HG02852 (cell line): ENCODE measurements around the gene ACAA1.
"Not testable (repeated sequence)": the region's sequence is repeated elsewhere in the genome, so short reads cannot be mapped to it uniquely, and the experiment has no call there.

ENCODE experiments used
- ATAC-seq: cut with Tn5 transposase; IDR thresholded peaks from one replicate; pipeline ENCODE4 v1.9.1; 2021; ENCODE audit warnings: mild to moderate bottlenecking, moderate library complexity; ENCODE audit not compliant: unreplicated experiment

Gene ACAA1

DNA sequence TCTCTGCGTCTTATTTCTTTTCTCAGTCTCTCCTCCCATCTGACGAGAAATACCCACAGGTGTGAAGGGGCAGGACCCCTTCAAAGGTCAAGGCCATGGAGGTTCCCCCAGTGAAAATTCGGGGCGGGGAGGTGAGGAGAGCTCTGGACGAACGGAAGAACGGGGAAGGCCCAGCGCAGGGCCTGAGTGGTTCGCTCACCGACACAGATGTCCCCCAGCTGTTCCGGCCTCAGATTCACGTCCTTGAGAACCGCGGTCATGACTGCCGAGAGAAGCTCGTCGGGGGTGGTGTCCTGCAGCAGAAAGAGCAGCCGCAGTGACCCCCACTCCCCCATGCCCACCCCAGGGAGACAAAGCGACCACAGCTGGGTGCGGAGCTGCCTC is 542 bp downstream of the ACAA1 start:
- no peak for ATAC-seq

DNA sequence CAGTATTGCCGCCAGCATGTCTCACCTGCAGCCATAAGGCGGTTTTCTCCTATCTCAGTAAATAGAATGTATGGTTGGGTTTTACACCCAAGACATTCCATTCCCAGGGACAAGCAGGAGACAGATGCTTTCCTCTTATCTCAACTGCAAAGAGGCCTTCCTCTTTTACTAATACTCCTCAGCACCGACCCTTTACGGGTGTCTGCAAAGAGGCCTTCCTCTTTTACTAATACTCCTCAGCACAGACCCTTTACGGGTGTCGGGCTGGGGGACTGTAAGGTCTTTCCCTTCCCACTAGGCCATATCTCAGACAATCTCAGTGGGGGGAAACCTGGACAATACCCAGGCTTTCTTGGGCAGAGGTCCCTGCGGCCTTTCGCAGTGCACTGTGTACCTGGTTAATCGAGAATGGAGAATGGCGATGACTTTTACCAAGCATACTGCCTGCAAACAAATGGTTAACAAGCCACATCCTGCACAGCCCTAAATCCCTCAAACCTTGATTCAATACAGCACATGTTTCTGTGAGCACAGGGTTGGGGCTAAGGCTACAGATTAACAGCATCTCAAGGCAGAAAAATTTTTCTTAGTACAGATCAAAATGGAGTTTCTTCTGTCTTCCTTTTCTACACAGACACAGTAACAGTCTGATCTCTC is 1.2 kb downstream of the ACAA1 start:
- ATAC-seq, result not testable (repeated sequence)

DNA sequence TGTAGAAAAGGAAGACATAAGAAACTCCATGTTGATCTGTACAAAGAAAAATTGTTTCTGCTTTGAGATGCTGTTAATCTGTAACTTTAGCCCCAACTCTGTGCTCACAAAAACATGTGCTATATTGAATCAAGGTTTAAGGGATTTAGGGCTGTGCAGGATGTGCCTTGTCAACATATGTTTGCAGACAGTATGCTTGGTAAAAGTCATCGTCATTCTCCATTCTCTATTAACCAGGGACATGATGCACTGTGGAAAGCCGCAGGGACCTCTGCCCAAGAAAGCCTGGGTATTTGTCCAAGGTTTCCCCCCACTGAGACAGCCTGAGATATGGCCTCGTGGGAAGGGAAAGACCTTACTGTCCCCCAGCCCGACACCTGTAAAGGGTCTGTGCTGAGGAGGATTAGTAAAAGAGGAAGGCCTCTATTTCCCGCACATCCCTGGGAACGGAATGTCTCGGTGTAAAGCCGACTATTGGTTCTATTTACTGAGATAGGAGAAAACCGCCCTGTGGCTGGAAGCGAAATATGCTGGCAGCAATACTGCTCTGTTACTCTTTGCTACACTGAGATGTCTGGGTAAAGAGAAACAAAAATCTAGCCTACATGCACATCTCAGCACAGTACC is 2.3 kb downstream of the ACAA1 start:
- ATAC-seq, result not testable (repeated sequence)

DNA sequence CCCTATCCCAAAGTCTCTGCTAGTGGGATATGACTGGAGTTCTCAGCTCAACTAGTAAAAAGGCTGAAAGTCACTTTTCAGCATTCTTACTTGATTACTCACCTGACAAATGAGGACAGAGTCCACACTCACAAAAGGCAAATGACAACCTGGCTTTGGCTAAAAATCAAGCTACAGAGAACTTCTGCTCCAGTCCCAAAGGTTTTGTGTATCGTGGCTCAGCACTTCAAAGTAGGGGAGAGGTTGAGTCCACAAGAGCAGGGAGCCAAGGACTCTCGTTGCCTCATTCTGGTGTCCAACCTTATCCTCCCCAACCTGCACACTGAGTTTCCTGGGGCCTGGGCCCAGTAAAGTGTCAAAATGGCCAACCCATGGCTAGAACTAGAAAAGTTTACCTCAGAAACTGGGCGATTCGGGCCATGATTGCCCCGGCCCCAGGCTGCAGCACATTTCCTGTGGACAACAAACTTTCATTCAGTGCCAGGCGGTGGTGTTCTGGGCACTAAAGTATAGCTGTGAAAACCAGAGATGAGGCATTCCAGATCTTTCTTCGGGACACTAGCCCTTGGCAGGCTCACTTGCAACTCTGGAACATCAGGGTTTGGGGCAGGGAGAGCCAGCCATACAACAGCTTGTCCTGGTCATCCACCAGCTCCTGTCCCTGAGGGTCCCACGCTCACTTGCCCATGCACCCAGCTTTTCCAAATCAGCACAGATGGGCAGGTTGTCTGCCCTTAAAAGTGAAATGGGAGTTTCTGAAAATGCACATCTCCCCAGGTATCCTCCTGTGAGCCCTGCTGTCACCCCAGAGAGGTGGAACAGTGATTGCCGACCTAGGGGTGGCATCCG is 3.1 kb downstream of the ACAA1 start:
- no peak for ATAC-seq

DNA sequence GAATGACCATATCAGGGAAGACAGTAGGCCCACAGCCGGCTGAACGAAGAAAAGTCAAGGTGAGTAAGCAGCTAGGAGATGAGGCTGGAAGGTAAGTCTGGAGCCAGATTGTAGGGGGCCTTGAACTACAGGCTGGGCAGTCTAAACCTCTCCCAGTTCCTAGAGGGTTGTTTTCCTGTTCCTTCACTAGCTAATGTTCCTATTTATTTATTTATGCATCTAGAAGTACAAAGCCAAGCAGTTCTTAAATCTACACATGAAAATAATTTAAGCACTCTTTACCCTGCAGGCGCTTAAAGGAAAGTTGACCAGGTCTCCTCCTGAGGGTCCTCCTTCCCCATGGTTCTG is 3.7 kb downstream of the ACAA1 start:
- no peak for ATAC-seq

DNA sequence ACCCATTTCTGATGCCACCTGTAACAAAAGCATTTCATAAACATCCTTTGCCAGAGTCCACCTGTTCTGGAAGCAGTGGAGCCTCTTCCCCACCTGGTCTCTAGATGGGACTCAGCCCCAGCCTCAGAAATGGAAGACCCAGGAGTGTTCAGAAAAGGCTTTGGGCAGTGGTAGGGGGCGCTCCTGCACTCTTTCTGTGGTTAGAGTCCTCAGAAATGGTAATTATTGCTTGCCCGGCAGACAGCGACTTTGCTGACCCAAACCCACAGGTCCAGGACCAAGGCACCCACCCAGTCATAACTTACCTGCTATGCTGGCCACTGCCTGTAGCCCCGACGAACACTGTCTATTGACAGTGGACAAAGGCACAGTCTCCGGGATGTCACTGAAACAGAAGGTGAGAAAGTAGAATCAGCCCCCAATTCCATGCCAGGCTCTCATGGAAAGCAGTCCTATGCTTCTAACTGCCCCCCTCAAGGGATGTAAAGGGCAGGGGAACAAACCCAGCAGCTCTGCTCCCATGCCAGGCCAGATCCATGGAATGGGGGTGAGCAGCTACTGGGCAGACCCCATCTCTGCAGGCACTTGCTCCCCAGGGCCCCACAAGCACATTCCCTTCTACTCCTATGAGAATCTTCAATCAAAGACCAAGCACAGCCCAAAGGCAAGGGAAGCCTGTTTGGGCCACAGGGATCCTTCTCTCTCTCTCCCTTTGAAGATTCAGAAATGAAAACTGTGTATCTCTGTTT is 5.1 kb downstream of the ACAA1 start:
- no peak for ATAC-seq

DNA sequence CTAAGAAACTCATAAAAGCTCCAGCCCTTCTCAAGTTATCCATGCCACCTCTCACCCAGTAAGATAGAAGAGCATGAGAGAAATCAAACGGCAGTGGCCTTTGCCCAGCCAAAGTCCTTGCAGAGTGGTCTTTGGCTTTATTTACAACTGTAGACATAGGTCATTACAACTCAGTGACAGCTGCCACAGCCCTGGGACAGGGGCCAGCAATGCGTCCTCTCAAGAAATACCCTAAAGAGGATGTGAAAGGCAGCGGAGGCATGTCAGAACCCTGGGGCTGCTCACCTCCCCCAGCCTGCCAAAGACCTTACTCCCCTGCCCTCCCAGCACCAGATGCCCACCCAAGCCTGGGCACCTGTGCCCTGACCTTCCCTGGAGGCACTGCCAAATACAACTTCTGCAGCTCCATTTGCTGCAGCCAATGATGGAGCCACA is 6.3 kb downstream of the ACAA1 start:
- ATAC-seq, result no peak

DNA sequence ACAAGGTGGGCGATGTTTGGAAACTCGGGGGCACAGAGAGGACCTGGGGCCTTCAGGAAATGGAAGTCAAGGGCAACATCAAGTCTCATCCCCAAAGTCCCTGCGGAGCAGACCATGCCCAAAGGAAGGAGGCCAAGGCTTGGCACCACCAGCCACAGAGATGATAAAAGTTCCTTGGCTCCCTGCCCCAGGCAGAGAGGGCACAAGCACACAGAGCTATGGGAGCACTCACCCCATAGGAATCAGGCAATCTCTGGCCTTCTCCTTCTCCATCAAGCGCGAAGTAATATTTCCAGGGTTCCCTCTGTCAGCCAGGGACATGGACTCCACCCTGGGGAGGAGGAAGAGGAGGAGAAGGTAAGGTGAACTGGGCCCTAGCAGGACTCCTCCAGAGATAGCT is 7.9 kb downstream of the ACAA1 start:
- ATAC-seq, result no peak

DNA sequence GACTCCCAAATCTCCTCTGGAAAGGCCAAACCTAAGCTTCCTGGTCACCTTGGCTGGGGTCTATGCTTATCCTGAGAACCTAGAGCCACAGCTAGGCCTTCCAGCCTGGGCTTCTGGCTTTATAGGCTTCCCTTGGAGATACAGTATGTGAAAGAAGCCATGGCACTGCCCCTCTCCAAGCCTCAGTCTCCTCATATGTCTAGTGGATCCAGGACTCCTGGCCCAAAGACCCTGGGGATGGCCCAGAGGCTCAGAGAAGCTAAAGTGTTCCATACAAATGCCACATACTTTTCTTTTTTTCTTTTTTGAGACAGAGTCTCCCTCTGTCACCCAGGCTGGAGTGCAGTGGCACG is 8.6 kb downstream of the ACAA1 start:
- no peak for ATAC-seq

DNA sequence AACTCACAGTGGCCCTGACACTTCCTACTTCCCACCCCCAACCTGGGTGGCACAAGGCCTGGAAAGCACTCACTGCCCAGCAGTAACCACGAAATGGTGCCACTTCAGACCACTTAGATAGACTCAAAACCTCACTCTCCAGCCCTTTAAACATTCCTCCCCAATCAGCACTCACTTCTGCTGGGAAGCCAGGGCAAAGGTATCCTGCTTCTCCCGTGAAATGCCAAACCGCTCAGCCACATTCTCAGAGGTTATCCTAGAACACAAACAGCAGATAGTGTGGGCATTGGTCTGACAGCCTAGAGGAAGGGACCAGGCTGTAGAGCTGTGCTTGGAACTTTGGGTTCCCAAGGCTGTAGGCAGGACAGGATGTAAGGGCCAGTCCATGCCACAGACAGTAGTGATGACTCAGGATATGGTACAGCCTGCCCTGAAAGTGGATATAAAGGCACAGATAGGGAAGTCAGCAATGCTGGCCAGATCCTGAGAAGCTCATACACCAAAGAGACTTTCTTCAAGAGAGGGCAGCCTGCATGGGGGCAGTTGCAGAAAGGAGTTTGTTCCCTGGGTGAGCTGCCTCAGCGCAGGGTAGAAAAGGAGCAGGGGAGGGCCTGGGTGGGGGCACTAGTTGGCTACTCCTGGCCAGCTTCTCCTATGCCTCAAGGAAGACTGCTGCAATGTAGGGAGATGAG is 9.2 kb downstream of the ACAA1 start:
- no peak for ATAC-seq

DNA sequence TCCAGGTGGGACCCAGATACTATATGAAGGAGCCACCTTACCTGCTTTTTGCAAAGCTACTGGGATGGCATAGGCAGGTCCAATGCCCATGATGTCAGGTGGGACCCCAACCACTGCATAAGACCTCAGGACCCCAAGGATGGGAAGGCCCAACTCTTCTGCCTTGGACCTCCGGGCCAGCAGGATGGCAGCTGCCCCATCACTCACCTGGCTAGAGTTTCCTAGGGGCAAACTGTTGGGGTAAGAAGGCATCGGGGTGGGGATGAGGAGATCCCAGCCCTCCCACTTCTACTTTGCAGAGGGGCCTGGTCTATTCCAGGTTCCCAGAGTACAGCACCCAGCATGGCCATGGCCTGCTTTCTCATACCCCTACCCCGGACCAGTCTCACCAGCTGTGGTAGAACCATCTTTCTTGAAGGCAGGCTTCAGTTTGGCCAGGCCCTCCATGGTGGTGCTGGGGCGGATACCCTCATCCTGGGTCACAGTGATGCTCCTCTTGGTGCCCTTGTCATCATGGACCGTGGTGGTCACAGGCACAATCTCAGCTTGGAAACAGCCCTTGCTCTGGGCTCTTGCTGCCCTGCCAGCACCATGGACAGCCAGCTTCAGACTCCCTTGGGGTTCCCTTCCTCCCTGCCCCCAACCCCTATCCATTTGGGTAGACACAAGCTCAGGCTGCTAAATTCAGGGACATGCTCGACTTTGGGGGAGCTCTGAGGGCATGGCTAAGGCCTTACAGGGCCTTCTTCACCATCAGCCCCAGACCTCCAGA is 10.6 kb downstream of the ACAA1 start:
- ATAC-seq, result no peak

DNA sequence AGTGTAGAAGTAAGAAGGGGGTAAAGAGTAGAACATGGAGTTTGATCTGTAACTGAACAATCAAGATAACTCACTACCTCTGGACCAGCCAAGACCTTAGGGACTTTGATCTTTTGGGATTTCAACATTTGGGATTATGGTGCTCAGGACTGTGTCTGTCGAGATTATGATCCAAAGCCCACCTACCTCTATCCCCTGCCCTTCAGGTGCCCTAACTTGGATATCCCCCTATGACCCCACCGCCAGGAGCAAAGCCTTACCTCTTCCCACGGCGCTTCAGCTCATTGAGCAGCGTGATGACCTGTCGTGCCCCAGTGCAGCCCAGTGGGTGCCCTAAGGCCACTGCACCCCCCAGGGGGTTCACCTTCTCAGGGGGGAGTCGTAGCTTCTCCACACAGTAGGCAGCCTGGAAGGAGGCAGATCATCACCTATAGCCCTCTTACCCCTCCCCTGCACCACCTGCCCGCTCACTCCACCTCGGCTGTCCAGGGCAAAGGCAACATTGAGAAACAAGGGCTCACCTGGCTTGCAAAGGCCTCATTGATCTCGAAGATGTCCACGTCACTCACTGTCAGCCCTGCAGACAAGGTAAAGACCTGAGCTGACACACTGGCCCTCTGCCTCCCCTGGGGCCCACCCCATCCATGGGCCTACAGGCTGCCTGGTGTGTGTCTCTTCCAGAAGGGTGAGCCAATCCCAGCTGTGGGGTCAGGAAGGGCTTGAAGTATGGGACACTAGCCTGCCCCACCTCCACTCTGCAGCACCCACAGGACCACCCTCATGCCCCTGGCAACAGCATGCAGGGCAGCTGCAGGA is 11.4 kb downstream of the ACAA1 start:
- no peak for ATAC-seq

DNA sequence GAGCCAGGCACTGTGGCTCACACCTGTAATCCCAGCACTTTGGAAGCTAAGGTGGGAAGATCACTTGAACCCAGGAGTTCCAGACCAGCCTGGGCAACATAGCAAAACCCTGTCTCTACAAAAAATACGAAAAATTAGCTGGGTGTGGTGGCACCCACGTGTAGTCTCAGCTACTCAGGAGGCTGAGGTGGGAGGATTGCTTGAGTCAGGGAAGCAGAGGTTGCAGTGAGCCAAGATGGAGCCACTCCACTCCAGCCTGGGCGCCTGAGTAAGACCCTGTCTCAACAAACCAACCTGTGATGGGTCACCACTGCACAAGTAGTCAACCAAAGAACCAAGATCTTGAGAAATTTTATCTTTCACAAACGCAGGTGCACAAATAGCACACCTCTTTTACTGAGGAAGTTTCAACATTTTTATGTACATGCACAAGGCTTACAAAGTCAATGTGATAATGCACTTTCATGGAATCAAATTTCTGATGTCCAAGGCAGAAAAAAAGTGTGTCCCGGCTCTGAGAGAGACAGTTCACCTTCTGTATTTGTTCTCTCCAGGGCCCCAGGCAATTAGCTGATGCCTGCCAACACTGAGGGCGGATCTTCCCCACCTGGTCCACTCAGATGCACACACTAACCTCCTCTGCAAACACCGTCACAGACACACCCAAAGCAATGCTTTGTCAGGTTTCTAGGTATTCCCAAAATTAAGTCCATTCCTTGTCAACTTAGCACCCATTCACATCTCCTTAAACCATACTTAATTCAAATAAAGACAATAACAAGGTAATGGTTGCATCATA is 12.4 kb downstream of the ACAA1 start:
- ATAC-seq, result no peak

DNA sequence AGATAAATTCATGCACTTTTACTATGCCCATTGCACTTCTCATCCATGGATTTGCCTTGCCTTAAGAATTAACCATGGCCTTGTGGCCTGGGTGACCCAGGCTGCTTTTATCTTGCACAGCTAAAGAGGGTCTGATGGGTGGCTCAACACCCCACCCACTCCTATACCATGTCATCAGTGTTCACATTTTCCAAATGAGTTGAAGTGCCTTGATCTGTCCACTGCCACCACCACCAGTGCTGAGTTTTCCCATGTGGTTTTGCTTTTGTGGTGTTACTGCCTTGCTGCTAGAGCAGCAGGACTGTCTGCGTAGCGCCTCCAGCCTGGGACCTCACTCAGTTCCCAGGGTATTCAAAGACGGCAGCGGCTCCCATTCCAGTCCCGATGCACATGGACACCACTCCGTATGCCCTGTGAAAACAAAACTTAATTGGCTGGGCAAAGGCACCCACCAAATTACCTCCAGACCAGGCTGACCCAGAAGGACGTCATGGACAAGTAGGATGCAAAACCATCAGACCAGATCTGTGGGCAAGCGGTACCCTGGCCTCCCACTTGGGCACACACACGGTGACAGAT is 14.1 kb downstream of the ACAA1 start:
- ATAC-seq, result no peak

DNA sequence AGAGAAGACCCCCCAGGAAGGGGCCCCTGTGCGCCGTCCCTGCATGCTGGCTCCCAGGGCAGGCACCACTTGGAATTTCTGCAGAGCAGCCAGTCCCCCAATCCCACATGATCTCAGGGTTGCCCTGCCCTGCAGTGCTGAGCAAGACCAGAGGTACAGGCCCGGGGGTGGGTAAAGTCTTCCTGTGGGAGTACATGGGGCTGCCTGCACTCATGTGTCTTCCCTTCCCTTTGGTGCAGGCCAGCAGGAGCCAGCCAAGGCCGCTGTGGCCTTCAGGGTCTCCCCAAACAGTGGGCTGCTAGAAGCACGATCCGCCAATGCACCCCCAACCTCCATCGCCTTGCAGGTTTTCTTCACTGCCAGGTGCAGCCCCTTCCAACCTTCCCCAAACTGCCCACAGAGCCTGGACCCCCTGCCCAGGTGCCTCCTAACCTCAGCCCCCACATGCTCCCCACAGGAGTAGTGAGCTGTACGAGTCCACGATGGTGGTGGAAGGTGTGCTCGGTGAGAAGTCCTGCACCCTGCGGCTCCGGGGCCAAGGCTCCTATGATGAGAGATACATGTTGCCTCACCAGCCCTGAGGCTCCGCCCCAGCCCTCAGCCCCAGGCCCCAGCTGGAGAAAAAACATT is 15.0 kb downstream of the ACAA1 start:
- no peak for ATAC-seq

DNA sequence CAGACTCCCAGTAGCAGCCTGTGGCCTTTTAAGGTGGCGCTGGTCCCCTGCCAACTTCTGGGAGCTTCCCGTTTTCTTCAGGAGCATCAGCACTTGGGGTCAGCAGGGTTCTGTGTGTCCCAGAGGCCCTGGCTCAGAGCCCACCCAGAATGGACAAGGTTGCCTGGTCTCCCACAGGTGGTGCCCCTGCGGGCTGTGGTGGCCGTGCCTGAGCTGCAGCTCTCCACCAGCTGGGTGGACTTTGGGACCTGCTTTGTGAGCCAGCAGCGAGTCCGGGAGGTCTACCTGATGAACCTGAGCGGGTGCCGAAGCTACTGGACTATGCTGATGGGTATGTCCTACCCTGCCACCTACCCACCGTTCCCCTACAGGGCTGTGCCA is 15.5 kb downstream of the ACAA1 start:
- ATAC-seq, result no peak

DNA sequence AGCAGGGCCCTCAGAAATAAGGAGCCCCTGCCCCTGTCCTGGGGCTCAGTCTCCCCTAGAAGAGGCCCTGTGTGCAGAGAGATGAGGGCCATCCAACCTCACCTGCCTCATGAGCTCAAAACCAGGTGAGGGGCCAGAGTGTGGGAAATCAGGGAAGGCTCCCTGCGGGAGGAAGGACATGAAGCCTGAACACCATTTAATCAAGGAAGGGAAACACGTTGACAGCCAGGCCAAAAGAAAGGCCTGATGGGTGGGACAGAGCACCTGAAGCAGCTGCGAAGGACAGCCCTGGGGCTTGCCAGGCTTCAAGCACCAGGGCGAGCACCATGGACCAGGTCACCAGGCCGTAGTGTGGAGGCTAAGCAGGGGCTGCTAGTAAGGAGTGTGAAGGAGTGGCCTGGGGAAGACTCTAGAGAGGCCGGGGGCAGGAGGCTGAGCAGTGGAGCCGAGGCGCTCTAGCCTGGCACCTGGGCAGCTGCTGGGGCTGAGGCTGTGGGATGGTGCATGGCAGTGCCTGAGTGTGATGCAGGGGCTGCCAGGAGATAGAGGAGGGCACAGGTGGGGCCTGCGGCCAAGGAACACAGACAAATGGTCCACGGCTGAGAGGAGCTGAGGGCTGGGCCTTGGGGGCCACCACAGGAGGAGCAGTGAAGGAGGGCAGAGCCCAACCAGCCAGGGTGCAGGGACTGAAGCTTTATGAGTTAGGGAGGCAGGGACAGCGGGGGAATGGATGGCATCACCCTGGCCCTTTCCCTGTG is 16.1 kb downstream of the ACAA1 start:
- ATAC-seq, result no peak
